NCI-H2171 (cell line): ENCODE data around the gene SLC15A3.

Experiments used
- DNase-seq: peaks from one replicate; lab custom pipeline; 2025; lab: John Stamatoyannopoulos, UW

The SLC15A3 gene

GRCh38 chr11:60945295-60945667 is 6.7 kb downstream of the SLC15A3 start:
- no peak for DNase-seq

- DNase-seq, result no peak
Observed at GRCh38 chr11:60944490-60945294, 7.3 kb downstream of the SLC15A3 start.

- peak; percentile 89 for DNase-seq
Observed at GRCh38 chr11:60942970-60943565, 8.9 kb downstream of the SLC15A3 start.

- DNase-seq, result peak; percentile 79
Observed at GRCh38 chr11:60942219-60942618, 9.8 kb downstream of the SLC15A3 start.

- no peak for DNase-seq
Observed at GRCh38 chr11:60941371-60942119, 10.4 kb downstream of the SLC15A3 start.

GRCh38 chr11:60939855-60940254 is 12.1 kb downstream of the SLC15A3 start:
- no peak for DNase-seq

- no peak for DNase-seq
Observed at GRCh38 chr11:60939301-60939700, 12.7 kb downstream of the SLC15A3 start.

- DNase-seq, result no peak
Observed at GRCh38 chr11:60938500-60938899, 13.5 kb downstream of the SLC15A3 start.

- no peak for DNase-seq
Observed at GRCh38 chr11:60937811-60938210, 14.2 kb downstream of the SLC15A3 start.

GRCh38 chr11:60937144-60937527 is 14.8 kb downstream of the SLC15A3 start:
- no peak for DNase-seq

GRCh38 chr11:60936467-60937143 is 15.4 kb downstream of the SLC15A3 start:
- no peak for DNase-seq

GRCh38 chr11:60935676-60936442 is 16.1 kb downstream of the SLC15A3 start:
- no peak for DNase-seq

GRCh38 chr11:60934790-60935605 is 17.0 kb downstream of the SLC15A3 start:
- DNase-seq, result no peak

- DNase-seq, result no peak
Observed at GRCh38 chr11:60934124-60934789, 17.7 kb downstream of the SLC15A3 start.

GRCh38 chr11:60933416-60934123 is 18.4 kb downstream of the SLC15A3 start:
- no peak for DNase-seq

GRCh38 chr11:60932605-60933356 is 19.2 kb downstream of the SLC15A3 start:
- DNase-seq, result no peak

- no peak for DNase-seq
Observed at GRCh38 chr11:60931917-60932316, 20.1 kb downstream of the SLC15A3 start.

- DNase-seq, result no peak
Observed at GRCh38 chr11:60930394-60930793, 21.6 kb downstream of the SLC15A3 start.

GRCh38 chr11:60929764-60930163 is 22.2 kb downstream of the SLC15A3 start:
- DNase-seq, result no peak
